PFSK-1 (cell line): Measurements from ENCODE around the gene PIKFYVE.

Experiments
- FOXP2 ChIP-seq: optimal IDR thresholded peaks from 2 replicates; pipeline ENCODE3; 2011; ENCODE audit warnings: borderline replicate concordance, control low read depth, inconsistent platforms; ENCODE audit not compliant: insufficient read depth; ENCODE audit errors: extremely low read length, extremely low read depth
- POLR2AphosphoS5 ChIP-seq: IDR thresholded peaks from 2 replicates; pipeline ENCODE4 v1.6.1; 2012; ENCODE audit warnings: low read depth, mild to moderate bottlenecking, control low read depth, low read length, moderate library complexity
- SIN3A ChIP-seq: IDR thresholded peaks from 2 replicates; pipeline ENCODE4 v1.6.1; 2012; ENCODE audit warnings: mild to moderate bottlenecking, low read length, moderate library complexity, borderline replicate concordance; ENCODE audit not compliant: insufficient read depth
- TAF1 ChIP-seq: IDR thresholded peaks from 2 replicates; pipeline ENCODE4 v1.6.1; 2012; ENCODE audit warnings: low read length, control low read depth, borderline replicate concordance; ENCODE audit not compliant: insufficient read depth
- TF ChIP-seq, protein P1 (sequence below), 2 experiments: IDR thresholded peaks; 2 replicates each; pipeline versions ENCODE4 v1.6.1 to v1.8.0; 2011 to 2012; ENCODE audit warnings: low read depth in 2 of 2, low read length in 2 of 2, control low read depth in 1 of 2, inconsistent platforms in 1 of 2, mild to moderate bottlenecking in 1 of 2, moderate library complexity in 1 of 2; ENCODE audit not compliant: insufficient read depth in 1 of 2

Gene PIKFYVE

DNA sequence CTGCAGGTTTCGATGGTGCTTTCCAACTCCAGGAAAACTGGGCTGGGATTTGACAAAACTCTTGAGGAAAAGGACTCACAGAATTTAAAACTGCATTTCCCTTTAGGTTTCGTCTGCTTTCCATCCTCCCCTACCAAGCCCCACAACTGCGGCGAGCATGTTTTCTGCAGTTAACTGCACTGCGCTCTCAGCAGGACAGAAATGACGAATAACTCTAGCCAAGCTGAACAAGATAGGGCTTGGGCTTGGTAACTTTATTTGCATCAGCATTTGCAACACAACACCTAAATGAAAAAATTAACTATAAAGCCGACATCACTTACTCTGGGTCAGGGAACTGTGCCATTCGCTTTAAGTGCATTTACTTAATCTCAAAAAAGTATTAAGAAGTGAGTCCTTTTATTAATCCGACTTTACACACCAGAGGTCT, 669 bp upstream of the PIKFYVE start:
- TF ChIP-seq, protein P1, sequence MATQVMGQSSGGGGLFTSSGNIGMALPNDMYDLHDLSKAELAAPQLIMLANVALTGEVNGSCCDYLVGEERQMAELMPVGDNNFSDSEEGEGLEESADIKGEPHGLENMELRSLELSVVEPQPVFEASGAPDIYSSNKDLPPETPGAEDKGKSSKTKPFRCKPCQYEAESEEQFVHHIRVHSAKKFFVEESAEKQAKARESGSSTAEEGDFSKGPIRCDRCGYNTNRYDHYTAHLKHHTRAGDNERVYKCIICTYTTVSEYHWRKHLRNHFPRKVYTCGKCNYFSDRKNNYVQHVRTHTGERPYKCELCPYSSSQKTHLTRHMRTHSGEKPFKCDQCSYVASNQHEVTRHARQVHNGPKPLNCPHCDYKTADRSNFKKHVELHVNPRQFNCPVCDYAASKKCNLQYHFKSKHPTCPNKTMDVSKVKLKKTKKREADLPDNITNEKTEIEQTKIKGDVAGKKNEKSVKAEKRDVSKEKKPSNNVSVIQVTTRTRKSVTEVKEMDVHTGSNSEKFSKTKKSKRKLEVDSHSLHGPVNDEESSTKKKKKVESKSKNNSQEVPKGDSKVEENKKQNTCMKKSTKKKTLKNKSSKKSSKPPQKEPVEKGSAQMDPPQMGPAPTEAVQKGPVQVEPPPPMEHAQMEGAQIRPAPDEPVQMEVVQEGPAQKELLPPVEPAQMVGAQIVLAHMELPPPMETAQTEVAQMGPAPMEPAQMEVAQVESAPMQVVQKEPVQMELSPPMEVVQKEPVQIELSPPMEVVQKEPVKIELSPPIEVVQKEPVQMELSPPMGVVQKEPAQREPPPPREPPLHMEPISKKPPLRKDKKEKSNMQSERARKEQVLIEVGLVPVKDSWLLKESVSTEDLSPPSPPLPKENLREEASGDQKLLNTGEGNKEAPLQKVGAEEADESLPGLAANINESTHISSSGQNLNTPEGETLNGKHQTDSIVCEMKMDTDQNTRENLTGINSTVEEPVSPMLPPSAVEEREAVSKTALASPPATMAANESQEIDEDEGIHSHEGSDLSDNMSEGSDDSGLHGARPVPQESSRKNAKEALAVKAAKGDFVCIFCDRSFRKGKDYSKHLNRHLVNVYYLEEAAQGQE (IDR thresholded peaks at IDR 0.05; ENCODE audit: insufficient read depth in 1 of 2, low read depth in 2 of 2, low read length in 2 of 2), result no peak
- TF ChIP-seq TAF1 (no peak), SIN3A (no peak), FOXP2 (no peak), POLR2AphosphoS5 (no peak)

DNA sequence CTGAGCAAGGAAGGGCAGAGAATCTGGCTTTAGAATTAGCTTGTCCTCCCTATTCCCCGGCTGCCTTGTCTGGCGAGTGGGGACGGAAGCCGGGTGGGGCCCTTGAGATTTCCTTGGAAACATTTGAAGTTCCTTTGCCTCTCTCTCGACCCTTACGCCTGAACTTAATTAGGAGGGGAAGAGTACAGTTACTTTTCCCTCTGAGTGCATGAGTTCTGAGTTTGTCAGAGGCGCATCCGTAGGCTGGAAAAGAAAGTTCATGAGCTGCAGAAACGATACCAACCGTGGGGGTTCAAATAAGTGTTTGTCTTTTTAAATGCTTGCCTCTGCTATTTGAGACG, 468 bp downstream of the PIKFYVE start:
- TF ChIP-seq SIN3A (no peak), POLR2AphosphoS5 (no peak)
- TF ChIP-seq, protein P1 (IDR thresholded peaks at IDR 0.05; ENCODE audit: insufficient read depth in 1 of 2, low read depth in 2 of 2, low read length in 2 of 2), result no peak

GRCh38 chr2:208266936-208267335, 881 bp downstream of the PIKFYVE start:
- no peak for TF ChIP-seq SIN3A
- TF ChIP-seq, protein P1 (IDR thresholded peaks at IDR 0.05; ENCODE audit: insufficient read depth in 1 of 2, low read depth in 2 of 2, low read length in 2 of 2), result no peak
- TF ChIP-seq TAF1, result no peak
- TF ChIP-seq FOXP2, result no peak

DNA sequence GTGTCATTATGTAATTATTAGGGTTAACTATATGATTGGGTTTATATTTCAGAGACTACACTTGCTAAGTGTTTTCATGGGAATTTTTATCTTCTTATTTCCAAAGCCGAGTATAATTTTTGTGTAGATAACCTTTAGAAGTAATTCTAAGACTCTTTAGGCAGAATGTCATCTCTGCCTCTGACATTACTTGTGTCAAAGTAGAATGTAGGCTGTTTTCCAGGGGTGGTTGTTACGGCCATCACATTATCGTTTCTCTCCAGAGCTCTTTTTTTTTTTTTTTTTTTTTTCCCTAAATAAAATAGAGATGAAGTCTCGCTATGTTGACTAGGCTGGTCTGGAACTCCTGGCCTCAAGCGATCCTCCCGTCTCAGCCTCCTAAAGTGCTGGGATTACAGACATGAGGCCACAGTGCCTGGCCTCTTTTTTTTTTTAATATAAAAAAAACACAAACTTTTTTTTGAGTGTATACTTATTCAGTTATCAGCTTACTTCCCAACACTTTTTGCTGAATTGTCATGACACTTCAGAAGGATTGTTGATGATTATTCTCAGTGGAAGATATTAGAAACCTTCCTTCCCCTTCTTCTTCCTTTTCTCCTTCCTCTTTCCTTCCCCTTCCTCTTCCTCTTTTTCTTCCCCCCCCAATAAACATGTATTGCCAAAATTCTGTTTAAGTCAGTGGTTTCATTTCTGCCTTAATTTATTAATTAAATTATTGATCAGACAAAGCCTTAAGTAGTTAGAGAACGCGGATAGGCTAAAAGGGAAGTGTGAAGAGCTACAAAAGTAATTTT, 2.3 kb downstream of the PIKFYVE start:
- TF ChIP-seq POLR2AphosphoS5, result no peak
- TF ChIP-seq, protein P1 (IDR thresholded peaks at IDR 0.05; ENCODE audit: insufficient read depth in 1 of 2, low read depth in 2 of 2, low read length in 2 of 2), result no peak
- TF ChIP-seq SIN3A, result no peak
- no peak for TF ChIP-seq FOXP2
- no peak for TF ChIP-seq TAF1

GRCh38 chr2:208269091-208269490, 3.0 kb downstream of the PIKFYVE start:
- TF ChIP-seq FOXP2 (no peak), SIN3A (no peak), TAF1 (no peak), POLR2AphosphoS5 (no peak)
- TF ChIP-seq, protein P1 (IDR thresholded peaks at IDR 0.05; ENCODE audit: insufficient read depth in 1 of 2, low read depth in 2 of 2, low read length in 2 of 2), result no peak
